ENCODE data around the gene FST. TPM values are rescaled to one million over a fixed set of nuclear protein-coding genes. Genes with fewer than 3 reads are reported as not detected.

Gene FST
- total RNA-seq, 4 donors from 2014 or later: 2.0 to 16.4 (median 4.3) TPM

GRCh38 chr5:53482717-53483638 is 2.5 kb downstream of the FST start:
- intact Hi-C loops (cut with DNase I): loop anchor here (5.0 kb wide), 1 partner anchor 734 kb away; no protein-coding TSS in a partner anchor
- H3K27me3 ChIP-seq: peaks cover 0 to 4% (median 0%) of the 10 kb centered on the region in 4 donors
- no peaks in the 10 kb centered on the region for H3K36me3 ChIP-seq
- WGBS: 33% methylated on average over 35 of the region's 35 CpGs
- H3K4me1 ChIP-seq: peaks cover 19 to 50% (median 41%) of the 10 kb centered on the region in 4 donors
- peak overlapping the region; percentile 50 to 78 (median 68) for H3K27ac ChIP-seq (replicated peaks in 1 of 4)
- DNase-seq (ENCODE audit: extremely low spot score): no peak
- no peaks in the 10 kb centered on the region for H3K9me3 ChIP-seq
- TF ChIP-seq EP300 (IDR thresholded peaks at IDR 0.05) (no peak), CTCF (IDR thresholded peaks at IDR 0.05) (peak in 1 of 3 experiments; percentile 14)
- peak overlapping the region; percentile 65 to 82 (median 72) for H3K4me3 ChIP-seq

GRCh38 chr5:53487436-53487835 is 7.0 kb downstream of the FST start:
- 100% methylated on average over 1 of the region's 1 CpG for WGBS
- intact Hi-C loops (cut with DNase I): no loop called here
- Histone ChIP-seq H3K27ac (replicated peaks in 1 of 4) (no peak overlapping the region), H3K9me3 (no peaks in the 10 kb centered on the region), H3K4me3 (no peak overlapping the region), H3K4me1 (peaks cover 8 to 12% (median 10%) of the 10 kb centered on the region in 4 donors), H3K36me3 (no peaks in the 10 kb centered on the region), H3K27me3 (no peaks in the 10 kb centered on the region)
- TF ChIP-seq POLR2A (IDR thresholded peaks at IDR 0.05; ENCODE audit: low read depth): no peak
- TF ChIP-seq EP300 (IDR thresholded peaks at IDR 0.05): no peak
- no peak for TF ChIP-seq POLR2AphosphoS5 (IDR thresholded peaks at IDR 0.05)
- no peak for TF ChIP-seq CTCF (IDR thresholded peaks at IDR 0.05)
- no peak for DNase-seq (ENCODE audit: extremely low spot score)

GRCh38 chr5:53488195-53488722 is 7.8 kb downstream of the FST start:
- H3K36me3 ChIP-seq: no peaks in the 10 kb centered on the region
- intact Hi-C loops (cut with DNase I): no loop called here
- no peaks in the 10 kb centered on the region for H3K9me3 ChIP-seq
- WGBS: 55% methylated on average over 8 of the region's 8 CpGs
- H3K4me1 ChIP-seq: peaks cover under 1 to 3% (median 2%) of the 10 kb centered on the region in 4 donors
- no peak for DNase-seq (ENCODE audit: extremely low spot score)
- TF ChIP-seq POLR2A (IDR thresholded peaks at IDR 0.05; ENCODE audit: low read depth) (no peak), POLR2AphosphoS5 (IDR thresholded peaks at IDR 0.05) (no peak), CTCF (IDR thresholded peaks at IDR 0.05) (no peak), EP300 (IDR thresholded peaks at IDR 0.05) (no peak)
- no peaks in the 10 kb centered on the region for H3K27me3 ChIP-seq
- no peak overlapping the region for H3K27ac ChIP-seq (replicated peaks in 1 of 4)
- no peak overlapping the region for H3K4me3 ChIP-seq

GRCh38 chr5:53490747-53491146 is 10.3 kb downstream of the FST start:
- no peak for DNase-seq (ENCODE audit: extremely low spot score)
- intact Hi-C loops (cut with DNase I): no loop called here
- Histone ChIP-seq H3K9me3 (no peaks in the 10 kb centered on the region), H3K27ac (replicated peaks in 1 of 4) (no peak overlapping the region), H3K4me3 (no peak overlapping the region), H3K36me3 (no peaks in the 10 kb centered on the region), H3K4me1 (no peaks in the 10 kb centered on the region), H3K27me3 (peaks cover 0 to 3% (median 0%) of the 10 kb centered on the region in 4 donors)
- TF ChIP-seq EP300 (IDR thresholded peaks at IDR 0.05): no peak
- no peak for TF ChIP-seq POLR2A (IDR thresholded peaks at IDR 0.05; ENCODE audit: low read depth)
- no peak for TF ChIP-seq CTCF (IDR thresholded peaks at IDR 0.05)
- no peak for TF ChIP-seq POLR2AphosphoS5 (IDR thresholded peaks at IDR 0.05)

All from esophagus muscularis mucosa (tissue), 4 donors.